Colonic mucosa (tissue), 4 donors: ENCODE results near the gene WDR35. TPM values are rescaled to one million over a fixed set of nuclear protein-coding genes. Genes with fewer than 3 reads are reported as not detected.

ENCODE experiments used
- DNase-seq: peaks from one replicate; pipeline ENCODE4 v3.0.0-alpha.2; 2020
- H3K27ac ChIP-seq: fragments of 200-600 bp; one replicate; pipeline ENCODE4 v1.8.0; 2021
- H3K27me3 ChIP-seq: fragments of 200-600 bp; one replicate; pipeline ENCODE4 v1.8.0; 2021
- H3K36me3 ChIP-seq: fragments of 200-600 bp; one replicate; pipeline ENCODE4 v1.8.0; 2021
- H3K4me1 ChIP-seq: fragments of 200-600 bp; one replicate; pipeline ENCODE4 v1.8.0; 2021; ENCODE audit warnings: mild to moderate bottlenecking
- H3K4me3 ChIP-seq: fragments of 200-600 bp; one replicate; pipeline ENCODE4 v1.8.0; 2021
- H3K9ac ChIP-seq, 2 donors: one replicate each; pipeline ENCODE4 v1.7.0; 2013; ENCODE audit warnings: control low read depth in 2 of 2, low read depth in 2 of 2, low read length in 2 of 2
- H3K9me3 ChIP-seq: fragments of 200-600 bp; one replicate; pipeline ENCODE4 v1.8.0; 2021
- CTCF ChIP-seq: fragments of 200-600 bp; IDR thresholded peaks from one replicate; pipeline ENCODE4 v1.8.0; 2022; ENCODE audit warnings: antibody characterized with exemption, mild to moderate bottlenecking
- intact Hi-C: fragments of 100-400 bp; cut with DNase I; formaldehyde crosslinking; loops from one replicate; pipeline ENCODE4 v1.14.1; 2022
- total RNA-seq, 2 donors: library from RNA; stranded (reverse); fragmentation: NEBNext Ultra II Directional in 1 of 2; extraction: Animal tissue kit (Norgen Biotek cat#: 25700) in 1 of 2; gene quantifications; one replicate each; pipeline ENCODE4 v1.2.1, GENCODE V29; 2021
- donor health status: healthy.
- donor health status: DM: no; HTN: no; CAD: no.
- donor health status: DM: no; HTN: no; CAD: no.

Gene WDR35
- total RNA-seq, 2 donors from 2014 or later, result 1.7 to 2.2 TPM

- intact Hi-C loops, result no loop called here
- no peak for TF ChIP-seq CTCF
- no peaks in the 10 kb centered on the region for H3K36me3 ChIP-seq
These were observed 7.6 kb downstream of the WDR35 start for GRCh38 chr2:19982268-19982667.

GRCh38 chr2:19979932-19980331 lies 10.0 kb downstream of the WDR35 start:
- no peak for TF ChIP-seq CTCF
- Histone ChIP-seq H3K4me3 (no peak overlapping the region), H3K9me3 (no peaks in the 10 kb centered on the region), H3K36me3 (no peaks in the 10 kb centered on the region), H3K9ac (no peak overlapping the region), H3K27me3 (no peaks in the 10 kb centered on the region), H3K27ac (no peak overlapping the region), H3K4me1 (no peaks in the 10 kb centered on the region)
- intact Hi-C loops, result no loop called here
- DNase-seq, result no peak

More at GRCh38 chr2:19982268-19982667, 7.6 kb downstream of the WDR35 start:
- Histone ChIP-seq H3K9ac (no peak overlapping the region), H3K4me1 (no peaks in the 10 kb centered on the region), H3K27me3 (no peaks in the 10 kb centered on the region), H3K4me3 (no peak overlapping the region), H3K27ac (no peak overlapping the region), H3K9me3 (no peaks in the 10 kb centered on the region)
- no peak for DNase-seq

- H3K27me3 ChIP-seq, result no peaks in the 10 kb centered on the region
- DNase-seq, result no peak
- H3K9ac ChIP-seq, result no peak overlapping the region
- H3K36me3 ChIP-seq, result no peaks in the 10 kb centered on the region
- TF ChIP-seq CTCF, result no peak
- H3K9me3 ChIP-seq, result no peaks in the 10 kb centered on the region
- intact Hi-C loops, result no loop called here
- H3K4me1 ChIP-seq, result no peaks in the 10 kb centered on the region
- no peak overlapping the region for H3K27ac ChIP-seq
- no peak overlapping the region for H3K4me3 ChIP-seq
These were observed 16.4 kb downstream of the WDR35 start for GRCh38 chr2:19973466-19973865.

- DNase-seq, result no peak
- Histone ChIP-seq H3K27ac (no peak overlapping the region), H3K4me1 (no peaks in the 10 kb centered on the region), H3K27me3 (no peaks in the 10 kb centered on the region), H3K9ac (no peak overlapping the region), H3K36me3 (no peaks in the 10 kb centered on the region), H3K9me3 (no peaks in the 10 kb centered on the region), H3K4me3 (no peak overlapping the region)
- intact Hi-C loops, result no loop called here
- no peak for TF ChIP-seq CTCF
These were observed 18.2 kb downstream of the WDR35 start for GRCh38 chr2:19971691-19972090.

GRCh38 chr2:19963386-19963785 lies 26.5 kb downstream of the WDR35 start:
- Histone ChIP-seq H3K4me3 (no peak overlapping the region), H3K9ac (no peak overlapping the region), H3K9me3 (no peaks in the 10 kb centered on the region), H3K4me1 (no peaks in the 10 kb centered on the region), H3K36me3 (no peaks in the 10 kb centered on the region), H3K27ac (no peak overlapping the region), H3K27me3 (no peaks in the 10 kb centered on the region)
- intact Hi-C loops, result no loop called here
- no peak for DNase-seq
- TF ChIP-seq CTCF, result no peak
